Nephron (organoid): ENCODE results near the gene MEGF9.

ENCODE experiments used
- H3K27ac Mint-ChIP-seq, 3 experiments: 2 replicates each; pipeline ENCODE4 v1.8.0; 2020; ENCODE audit warnings: mixed read lengths in 3 of 3, mild to moderate bottlenecking in 2 of 3, moderate library complexity in 1 of 3
- H3K27me3 Mint-ChIP-seq: 2 replicates; pipeline ENCODE4 v1.8.0; 2021; ENCODE audit warnings: low read depth, mild to moderate bottlenecking, moderate library complexity, mixed read lengths
- H3K36me3 Mint-ChIP-seq: 2 replicates; pipeline ENCODE4 v1.8.0; 2020; ENCODE audit warnings: low read depth, mixed read lengths
- H3K4me1 Mint-ChIP-seq: 2 replicates; pipeline ENCODE4 v1.8.0; 2020; ENCODE audit warnings: mixed read lengths
- H3K4me3 Mint-ChIP-seq, 3 experiments: 2 replicates each; pipeline ENCODE4 v1.8.0; 2020; ENCODE audit warnings: mild to moderate bottlenecking in 3 of 3, mixed read lengths in 3 of 3, moderate library complexity in 2 of 3
- H3K9me3 Mint-ChIP-seq: 2 replicates; pipeline ENCODE4 v1.8.0; 2020; ENCODE audit warnings: mixed read lengths
- TF ChIP-seq, protein P1 (sequence below), 3 experiments: fragments of 200-600 bp; sonication (generic); IDR thresholded peaks; one replicate each; pipeline ENCODE4 v1.5.0; 2021; ENCODE audit warnings: antibody characterized with exemption in 3 of 3; ENCODE audit not compliant: unreplicated experiment in 3 of 3

The MEGF9 gene

DNA sequence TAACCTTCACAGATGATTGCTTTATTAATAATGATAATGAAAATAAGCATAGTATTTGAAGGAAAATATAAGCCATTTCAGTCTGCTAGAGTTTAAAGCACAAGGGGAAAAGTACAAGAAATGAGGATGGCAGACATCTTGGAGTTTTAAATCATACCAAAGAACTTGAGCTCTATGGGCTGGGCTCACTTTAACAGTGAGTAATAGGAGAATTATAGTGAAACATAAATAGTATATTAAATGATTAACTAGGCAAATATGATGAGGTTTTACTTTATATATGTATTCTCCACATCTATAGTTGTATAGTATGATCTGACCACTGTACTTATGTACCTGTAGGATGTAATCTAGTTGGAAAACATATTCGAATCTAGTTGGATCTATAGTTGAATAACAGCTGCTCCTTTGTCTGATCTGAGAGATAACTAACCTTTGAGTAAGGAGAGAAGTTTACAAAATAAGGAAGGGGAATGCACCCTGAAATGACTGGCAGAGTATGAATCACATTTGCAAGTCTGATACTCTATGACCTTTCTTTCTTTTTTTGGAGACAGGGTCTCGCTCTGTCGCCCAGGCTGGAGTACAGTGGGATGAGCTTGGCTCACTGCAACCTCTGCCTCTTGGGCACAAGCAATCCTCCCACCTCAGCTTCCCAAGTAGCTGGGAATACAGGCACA is 17.6 kb downstream of the MEGF9 start:
- no peak overlapping the region for H3K27ac Mint-ChIP-seq
- H3K36me3 Mint-ChIP-seq, result no peaks in the 10 kb centered on the region
- TF ChIP-seq, protein P1, sequence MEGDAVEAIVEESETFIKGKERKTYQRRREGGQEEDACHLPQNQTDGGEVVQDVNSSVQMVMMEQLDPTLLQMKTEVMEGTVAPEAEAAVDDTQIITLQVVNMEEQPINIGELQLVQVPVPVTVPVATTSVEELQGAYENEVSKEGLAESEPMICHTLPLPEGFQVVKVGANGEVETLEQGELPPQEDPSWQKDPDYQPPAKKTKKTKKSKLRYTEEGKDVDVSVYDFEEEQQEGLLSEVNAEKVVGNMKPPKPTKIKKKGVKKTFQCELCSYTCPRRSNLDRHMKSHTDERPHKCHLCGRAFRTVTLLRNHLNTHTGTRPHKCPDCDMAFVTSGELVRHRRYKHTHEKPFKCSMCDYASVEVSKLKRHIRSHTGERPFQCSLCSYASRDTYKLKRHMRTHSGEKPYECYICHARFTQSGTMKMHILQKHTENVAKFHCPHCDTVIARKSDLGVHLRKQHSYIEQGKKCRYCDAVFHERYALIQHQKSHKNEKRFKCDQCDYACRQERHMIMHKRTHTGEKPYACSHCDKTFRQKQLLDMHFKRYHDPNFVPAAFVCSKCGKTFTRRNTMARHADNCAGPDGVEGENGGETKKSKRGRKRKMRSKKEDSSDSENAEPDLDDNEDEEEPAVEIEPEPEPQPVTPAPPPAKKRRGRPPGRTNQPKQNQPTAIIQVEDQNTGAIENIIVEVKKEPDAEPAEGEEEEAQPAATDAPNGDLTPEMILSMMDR (IDR thresholded peaks at IDR 0.05; ENCODE audit: unreplicated experiment in 3 of 3), result no peak
- peaks cover 6% of the 10 kb centered on the region for H3K4me1 Mint-ChIP-seq
- H3K9me3 Mint-ChIP-seq, result no peaks in the 10 kb centered on the region
- H3K27me3 Mint-ChIP-seq, result no peaks in the 10 kb centered on the region
- no peak overlapping the region for H3K4me3 Mint-ChIP-seq

DNA sequence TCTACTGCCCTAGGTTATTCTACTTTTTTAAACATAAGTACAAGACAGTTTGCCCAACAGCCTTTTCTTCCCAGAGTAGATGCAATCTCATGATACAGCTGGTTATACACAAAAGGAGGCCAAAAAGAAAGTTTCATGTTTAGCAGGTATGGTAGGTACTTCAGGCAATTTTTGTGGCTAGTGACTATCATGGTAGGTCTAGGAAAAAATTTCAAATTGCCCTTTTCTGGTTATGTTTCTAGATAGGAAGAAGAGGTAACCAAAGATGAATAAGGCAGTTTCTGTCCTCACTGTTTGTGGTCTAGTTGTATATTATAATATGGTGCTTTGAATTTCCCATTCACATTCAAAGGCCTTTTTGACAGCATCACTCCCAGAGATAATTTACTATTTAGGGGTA is 19.7 kb downstream of the MEGF9 start:
- Mint-ChIP-seq H3K4me1 (peaks cover 6% of the 10 kb centered on the region), H3K4me3 (no peak overlapping the region), H3K9me3 (no peaks in the 10 kb centered on the region), H3K27ac (no peak overlapping the region), H3K36me3 (no peaks in the 10 kb centered on the region), H3K27me3 (no peaks in the 10 kb centered on the region)
- TF ChIP-seq, protein P1 (IDR thresholded peaks at IDR 0.05; ENCODE audit: unreplicated experiment in 3 of 3), result no peak

DNA sequence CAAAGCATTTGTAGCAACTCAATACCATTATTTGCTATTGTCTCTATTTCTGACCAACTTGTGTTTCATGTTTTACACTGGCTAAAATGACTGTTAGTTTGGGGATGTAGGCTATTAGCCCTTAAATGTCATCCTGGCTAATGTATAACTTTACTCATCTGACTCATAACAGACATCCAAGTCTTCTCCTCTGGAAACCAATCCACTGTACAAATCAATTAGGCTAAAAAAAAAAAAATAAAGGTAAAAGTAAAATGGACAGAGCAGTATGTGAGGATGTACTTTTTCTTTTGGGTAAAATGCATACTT is 20.6 kb downstream of the MEGF9 start:
- H3K9me3 Mint-ChIP-seq, result no peaks in the 10 kb centered on the region
- H3K4me3 Mint-ChIP-seq, result no peak overlapping the region
- no peaks in the 10 kb centered on the region for H3K36me3 Mint-ChIP-seq
- H3K4me1 Mint-ChIP-seq, result peaks cover 6% of the 10 kb centered on the region
- peak overlapping the region in 1 of 3 experiments; percentile 18 for H3K27ac Mint-ChIP-seq
- no peaks in the 10 kb centered on the region for H3K27me3 Mint-ChIP-seq
- TF ChIP-seq, protein P1 (IDR thresholded peaks at IDR 0.05; ENCODE audit: unreplicated experiment in 3 of 3), result no peak

DNA sequence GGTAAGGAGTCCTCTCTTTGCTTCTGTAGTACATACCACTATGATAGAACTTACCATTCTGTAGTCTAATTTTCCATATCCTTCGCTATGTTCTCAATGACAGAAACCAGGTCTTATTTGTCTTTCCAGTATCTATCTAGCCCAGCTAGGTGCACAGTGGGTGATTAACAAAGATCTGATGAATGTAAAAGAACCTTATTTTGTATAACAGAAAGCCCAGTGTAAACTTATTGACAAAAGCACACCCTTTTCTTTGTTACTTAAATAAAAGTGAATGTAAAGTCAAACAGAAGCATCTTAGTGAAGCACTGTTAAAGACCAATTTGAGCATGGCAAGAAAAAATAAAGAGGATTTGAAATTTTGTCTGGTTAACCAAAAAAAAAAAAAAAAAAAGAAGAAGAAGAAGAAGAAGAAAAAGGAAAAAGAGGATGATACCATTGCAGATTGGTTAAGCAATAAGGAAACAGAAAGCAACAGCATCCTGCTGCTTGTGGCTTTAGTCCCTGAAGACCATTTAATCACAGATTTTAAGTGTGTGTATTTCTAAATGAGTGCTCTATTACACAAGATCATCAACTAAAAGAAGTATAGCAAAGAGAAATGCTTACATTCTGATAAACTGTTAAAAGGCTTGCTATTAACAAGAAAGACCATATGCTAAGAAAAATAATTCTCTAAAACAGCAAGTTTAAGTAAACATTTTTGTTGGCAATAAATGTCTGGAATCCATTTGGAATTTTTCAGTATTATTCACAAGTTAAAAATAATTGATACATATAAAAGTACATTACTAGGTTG is 21.2 kb downstream of the MEGF9 start:
- Mint-ChIP-seq H3K27ac (peak overlapping the region in 1 of 3 experiments; percentile 18), H3K9me3 (no peaks in the 10 kb centered on the region), H3K4me3 (no peak overlapping the region), H3K4me1 (peaks cover 6% of the 10 kb centered on the region), H3K27me3 (no peaks in the 10 kb centered on the region), H3K36me3 (no peaks in the 10 kb centered on the region)
- TF ChIP-seq, protein P1 (IDR thresholded peaks at IDR 0.05; ENCODE audit: unreplicated experiment in 3 of 3), result no peak

DNA sequence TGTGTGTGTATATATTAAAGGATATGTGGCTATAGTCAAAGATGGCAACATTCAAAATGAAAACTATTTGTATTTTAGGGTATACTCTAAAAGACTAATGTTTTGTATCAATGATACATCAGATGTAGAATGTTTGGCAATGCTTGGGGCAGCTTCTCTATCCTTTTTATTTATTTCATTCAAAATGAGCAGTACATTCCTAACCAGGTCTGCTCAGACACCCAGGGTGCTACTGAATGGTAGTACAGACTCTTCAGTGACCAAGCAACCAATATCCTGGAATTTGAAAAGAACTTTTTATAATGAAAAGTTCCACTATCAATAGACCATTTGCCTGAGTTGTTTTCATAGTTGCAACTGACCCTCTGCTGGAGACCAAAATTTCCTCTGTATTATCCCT is 23.9 kb downstream of the MEGF9 start:
- H3K27me3 Mint-ChIP-seq, result no peaks in the 10 kb centered on the region
- H3K36me3 Mint-ChIP-seq, result no peaks in the 10 kb centered on the region
- H3K4me1 Mint-ChIP-seq, result peaks cover 6% of the 10 kb centered on the region
- no peak overlapping the region for H3K27ac Mint-ChIP-seq
- TF ChIP-seq, protein P1 (IDR thresholded peaks at IDR 0.05; ENCODE audit: unreplicated experiment in 3 of 3), result no peak
- no peaks in the 10 kb centered on the region for H3K9me3 Mint-ChIP-seq
- no peak overlapping the region for H3K4me3 Mint-ChIP-seq

DNA sequence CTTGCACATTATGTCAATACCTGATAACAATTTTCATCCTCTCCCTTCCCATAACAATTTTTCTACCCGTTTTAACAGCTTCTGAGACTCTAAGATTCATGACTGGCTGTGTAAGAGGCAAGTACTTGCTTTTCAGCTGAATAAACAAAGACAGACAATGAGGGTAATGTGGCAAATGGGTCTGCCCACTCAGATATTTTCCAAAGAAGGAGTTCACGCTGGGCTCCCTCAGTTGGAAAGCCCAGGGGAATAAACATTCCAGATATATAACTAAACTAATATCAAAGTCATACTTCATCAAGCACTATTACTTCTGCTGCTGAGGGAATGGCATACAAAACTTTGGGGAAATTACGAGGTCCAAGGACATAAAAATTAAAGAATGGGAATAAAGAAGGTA is 24.4 kb downstream of the MEGF9 start:
- H3K27ac Mint-ChIP-seq, result no peak overlapping the region
- H3K27me3 Mint-ChIP-seq, result no peaks in the 10 kb centered on the region
- H3K9me3 Mint-ChIP-seq, result no peaks in the 10 kb centered on the region
- H3K4me3 Mint-ChIP-seq, result no peak overlapping the region
- H3K36me3 Mint-ChIP-seq, result no peaks in the 10 kb centered on the region
- peaks cover 6% of the 10 kb centered on the region for H3K4me1 Mint-ChIP-seq
- TF ChIP-seq, protein P1 (IDR thresholded peaks at IDR 0.05; ENCODE audit: unreplicated experiment in 3 of 3), result no peak
